Coronary artery (tissue), 2 donors: ENCODE measurements around the gene EN2.

Source experiments
- DNase-seq: peaks from one replicate; pipeline ENCODE4 v3.0.0-alpha.2; 2017; ENCODE audit warnings: low spot score
- H3K27ac ChIP-seq, 2 donors: fragments of 200-600 bp; sonication (generic); one replicate each; pipeline ENCODE4 v1.5.1; 2016 to 2019
- H3K4me3 ChIP-seq: fragments of 200-600 bp; sonication (generic); 2 replicates; pipeline ENCODE4 v1.5.1; 2016; ENCODE audit warnings: mild to moderate bottlenecking, moderate library complexity
- TF ChIP-seq, protein P1 (sequence below): fragments of 200-600 bp; sonication (generic); IDR thresholded peaks from one replicate; pipeline ENCODE4 v1.5.1; 2019; ENCODE audit warnings: antibody characterized with exemption

EN2 gene

DNA sequence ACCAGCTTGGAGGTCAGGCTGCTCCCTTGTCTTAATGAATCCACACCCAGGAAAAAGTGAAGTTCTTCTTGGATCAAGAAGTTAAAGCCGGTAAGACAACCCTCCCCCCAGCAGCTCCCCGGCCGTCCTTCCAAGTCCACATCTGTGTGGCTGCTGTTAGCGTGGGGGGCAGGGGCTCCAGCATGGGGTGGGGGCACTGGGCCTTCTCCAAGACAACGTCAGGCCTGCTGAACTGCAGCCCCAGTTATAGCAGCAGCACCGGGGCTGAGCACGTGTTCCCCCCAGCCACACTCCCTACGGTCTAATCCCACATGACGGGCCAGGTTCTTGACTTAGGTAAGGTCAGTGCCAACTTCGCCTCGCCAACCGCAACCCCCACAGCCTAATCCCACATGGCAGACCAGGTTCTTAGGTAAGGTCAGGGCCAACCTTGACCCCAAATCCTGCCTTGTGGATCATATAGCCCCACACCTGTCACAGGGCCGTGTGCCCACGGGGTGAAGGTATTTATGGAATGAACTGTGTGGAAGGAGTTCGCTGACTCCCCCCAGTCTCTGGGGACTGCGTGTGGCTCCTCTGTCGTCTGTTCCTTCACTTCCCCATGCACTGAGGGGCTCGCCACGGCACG is 30.4 kb upstream of the EN2 start:
- Histone ChIP-seq H3K4me3 (no peak overlapping the region), H3K27ac (no peak overlapping the region)
- no peak for DNase-seq
- TF ChIP-seq, protein P1, sequence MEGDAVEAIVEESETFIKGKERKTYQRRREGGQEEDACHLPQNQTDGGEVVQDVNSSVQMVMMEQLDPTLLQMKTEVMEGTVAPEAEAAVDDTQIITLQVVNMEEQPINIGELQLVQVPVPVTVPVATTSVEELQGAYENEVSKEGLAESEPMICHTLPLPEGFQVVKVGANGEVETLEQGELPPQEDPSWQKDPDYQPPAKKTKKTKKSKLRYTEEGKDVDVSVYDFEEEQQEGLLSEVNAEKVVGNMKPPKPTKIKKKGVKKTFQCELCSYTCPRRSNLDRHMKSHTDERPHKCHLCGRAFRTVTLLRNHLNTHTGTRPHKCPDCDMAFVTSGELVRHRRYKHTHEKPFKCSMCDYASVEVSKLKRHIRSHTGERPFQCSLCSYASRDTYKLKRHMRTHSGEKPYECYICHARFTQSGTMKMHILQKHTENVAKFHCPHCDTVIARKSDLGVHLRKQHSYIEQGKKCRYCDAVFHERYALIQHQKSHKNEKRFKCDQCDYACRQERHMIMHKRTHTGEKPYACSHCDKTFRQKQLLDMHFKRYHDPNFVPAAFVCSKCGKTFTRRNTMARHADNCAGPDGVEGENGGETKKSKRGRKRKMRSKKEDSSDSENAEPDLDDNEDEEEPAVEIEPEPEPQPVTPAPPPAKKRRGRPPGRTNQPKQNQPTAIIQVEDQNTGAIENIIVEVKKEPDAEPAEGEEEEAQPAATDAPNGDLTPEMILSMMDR, result no peak

DNA sequence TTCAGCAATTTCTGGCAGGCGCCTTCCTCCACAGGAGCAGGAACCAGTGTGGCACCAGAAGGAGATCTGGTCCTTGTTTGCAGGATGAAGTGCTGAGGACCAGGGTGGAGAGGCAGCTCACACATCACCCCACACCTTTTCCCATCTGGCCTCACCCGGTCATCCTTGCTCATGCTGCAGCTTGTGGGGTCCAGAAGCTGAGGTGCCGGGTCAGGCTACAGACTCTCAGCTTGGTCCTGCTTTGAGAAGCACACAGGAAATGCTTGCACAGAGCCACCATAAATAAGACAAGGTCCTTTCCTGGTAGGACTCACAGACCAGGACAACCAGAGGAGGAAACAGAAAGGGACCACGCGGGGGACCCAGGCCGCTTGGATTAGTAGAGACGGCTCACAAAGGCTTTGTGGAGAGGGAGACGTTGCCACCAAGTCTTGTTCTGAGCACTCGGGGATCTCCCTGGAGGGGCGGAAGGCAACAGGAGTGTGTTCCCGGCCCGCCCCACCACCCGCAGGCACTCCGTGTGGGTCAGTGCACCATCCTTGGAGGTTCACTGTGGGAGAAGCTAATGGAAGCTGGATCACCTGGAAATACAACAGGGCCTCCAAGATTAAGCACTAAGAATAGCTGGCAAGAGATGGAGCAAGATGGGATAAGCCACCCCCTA is 29.6 kb upstream of the EN2 start:
- Histone ChIP-seq H3K4me3 (no peak overlapping the region), H3K27ac (no peak overlapping the region)
- TF ChIP-seq, protein P1, result no peak
- DNase-seq, result no peak

DNA sequence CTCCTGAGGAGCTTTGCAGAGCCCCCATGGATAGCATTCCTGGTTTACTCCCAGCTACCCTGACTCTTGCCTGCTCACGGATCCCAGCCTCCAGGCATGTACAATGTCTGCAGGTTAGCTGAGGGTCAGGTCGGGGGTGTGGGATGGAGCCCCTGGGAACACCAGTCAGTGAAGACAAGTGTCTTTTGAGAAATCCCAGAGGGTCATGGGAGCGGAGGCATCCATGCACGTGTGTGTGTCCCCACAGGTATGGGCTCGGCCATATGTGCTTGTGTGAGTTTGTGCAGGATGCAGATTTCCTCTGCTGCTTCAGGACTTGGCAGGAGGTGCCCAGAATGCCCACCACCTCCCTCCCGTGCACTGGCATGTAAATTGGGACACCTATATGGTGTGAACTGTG is 28.3 kb upstream of the EN2 start:
- H3K27ac ChIP-seq, result no peak overlapping the region
- H3K4me3 ChIP-seq, result no peak overlapping the region
- TF ChIP-seq, protein P1, result no peak
- no peak for DNase-seq

DNA sequence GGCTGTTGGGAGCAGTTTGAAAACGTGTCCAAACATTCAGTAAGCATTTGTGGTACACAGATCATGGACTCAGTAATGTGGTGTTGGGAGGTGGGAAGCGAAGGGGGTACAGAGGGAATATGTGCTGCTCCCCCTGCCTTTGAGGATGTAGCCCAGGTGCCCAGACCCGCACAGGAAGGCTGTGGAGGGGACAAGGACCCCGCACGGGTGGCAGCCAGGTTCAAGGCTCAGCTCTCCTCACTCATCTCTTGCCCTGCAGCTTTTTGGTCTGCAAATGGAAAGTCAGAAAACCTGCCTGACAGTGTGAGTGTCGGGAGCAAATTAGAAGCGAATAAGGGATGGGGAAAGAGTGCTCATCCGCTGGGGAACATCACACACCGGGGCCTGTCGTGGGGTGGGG is 27.3 kb upstream of the EN2 start:
- no peak overlapping the region for H3K4me3 ChIP-seq
- no peak overlapping the region for H3K27ac ChIP-seq
- TF ChIP-seq, protein P1, result no peak
- no peak for DNase-seq

DNA sequence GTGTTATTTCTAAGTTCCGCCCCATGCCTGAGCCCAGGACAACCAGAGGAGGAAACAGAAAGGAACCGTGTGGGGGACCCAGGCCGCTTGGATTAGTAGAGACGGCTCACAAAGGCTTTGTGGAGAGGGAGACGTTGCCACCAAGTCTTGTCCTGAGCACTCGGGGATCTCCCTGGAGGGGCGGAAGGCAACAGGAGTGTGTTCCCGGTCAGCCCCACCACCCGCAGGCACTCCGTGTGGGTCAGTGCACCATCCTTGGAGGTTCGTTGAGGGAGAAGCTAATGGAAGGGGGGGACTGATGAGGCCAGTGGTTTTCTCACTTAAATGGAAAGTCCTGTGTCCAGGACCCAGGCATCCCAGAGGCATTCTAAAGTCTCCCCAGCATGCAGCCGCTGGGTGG is 26.7 kb upstream of the EN2 start:
- DNase-seq, result no peak
- H3K27ac ChIP-seq, result no peak overlapping the region
- no peak overlapping the region for H3K4me3 ChIP-seq
- TF ChIP-seq, protein P1, result no peak

DNA sequence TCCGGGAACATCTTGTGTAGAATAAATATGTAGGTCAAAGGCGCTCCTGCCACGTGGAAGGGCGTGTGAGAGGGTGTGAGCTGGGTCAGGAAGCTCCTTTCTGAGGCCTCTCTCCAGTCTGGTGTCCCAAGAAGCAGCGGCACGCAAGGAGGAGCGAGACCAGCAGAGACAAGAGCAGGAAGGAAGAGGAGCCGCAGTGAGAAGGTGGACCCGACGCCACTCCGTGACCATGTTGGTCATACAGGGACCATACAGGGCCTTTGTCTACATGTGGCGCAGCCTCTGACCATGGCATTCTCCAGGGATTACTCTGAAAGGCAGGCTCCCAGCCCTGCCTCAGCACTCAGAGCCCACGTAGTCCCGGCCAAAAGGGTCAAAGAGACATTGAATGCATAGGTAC is 26.2 kb upstream of the EN2 start:
- no peak for DNase-seq
- Histone ChIP-seq H3K27ac (no peak overlapping the region), H3K4me3 (no peak overlapping the region)
- TF ChIP-seq, protein P1, result no peak

DNA sequence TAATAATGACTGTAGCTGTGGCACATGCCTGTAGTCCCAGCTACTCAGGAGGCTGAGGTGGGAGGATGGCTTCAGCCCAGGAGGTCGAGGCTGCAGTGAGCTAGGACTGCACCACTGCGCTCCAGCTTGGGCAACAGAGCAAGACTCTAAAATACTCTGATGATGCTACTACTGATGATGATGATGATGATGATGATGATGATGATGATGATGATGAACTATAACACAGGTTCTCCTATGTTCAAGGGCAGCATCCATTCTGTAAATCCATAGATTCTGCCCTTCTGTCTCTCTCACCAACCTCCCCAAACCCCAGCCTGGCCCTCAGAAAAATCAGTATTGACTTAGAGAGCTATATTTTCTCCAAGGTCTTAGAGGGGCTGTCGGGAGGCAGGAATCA is 22.8 kb upstream of the EN2 start:
- no peak for DNase-seq
- TF ChIP-seq, protein P1, result no peak

More for the DNA sequence above, 22.8 kb upstream of the EN2 start:
- Histone ChIP-seq H3K4me3 (no peak overlapping the region), H3K27ac (no peak overlapping the region)
